ENCODE data around the gene RAB3C. TPM values are rescaled to one million over a fixed set of nuclear protein-coding genes. Genes with fewer than 3 reads are reported as not detected.
A peak's percentile ranks its signal among the peaks of the same experiment; 100 is the strongest.

RAB3C gene
- total RNA-seq, 3 donors from 2014 or later, result 0.29 to 6.1 (median 2.6) TPM

DNA sequence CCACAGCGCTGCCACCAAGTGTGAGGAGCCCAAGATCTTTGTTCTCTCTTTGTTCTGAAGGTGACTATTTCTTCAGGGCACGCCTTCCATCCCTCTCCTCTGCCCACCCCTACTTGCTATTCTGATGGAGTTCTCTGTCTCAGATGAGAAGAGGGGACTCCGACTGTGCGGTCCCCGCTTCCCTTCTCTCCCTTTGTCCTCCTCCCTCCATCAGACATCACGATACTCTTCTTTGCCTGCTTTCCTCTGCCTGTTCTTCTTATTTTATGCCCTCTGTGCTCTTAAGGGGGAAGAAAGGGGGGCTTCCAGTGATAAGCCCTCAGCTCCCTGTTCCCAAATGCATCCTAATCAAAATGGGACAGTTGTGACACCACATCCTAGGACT lies 307.8 kb downstream of the RAB3C start:
- H3K27me3 ChIP-seq, result no peaks in the 10 kb centered on the region
- intact Hi-C loops (cut with DNase I; ENCODE audit: low total_unique reads), result no loop called here
- no peak for TF ChIP-seq POLR2A (IDR thresholded peaks at IDR 0.05)
- no peaks in the 10 kb centered on the region for H3K4me1 ChIP-seq
- no peaks in the 10 kb centered on the region for H3K36me3 ChIP-seq
- DNase-seq (ENCODE audit: low spot score in 2 of 2), result no peak
- peak overlapping the region; percentile 40 for H3K27ac ChIP-seq
- H3K4me3 ChIP-seq, result no peak overlapping the region
- no peaks in the 10 kb centered on the region for H3K9me3 ChIP-seq

GRCh38 chr5:58891086-58891970 lies 308.5 kb downstream of the RAB3C start:
- no peaks in the 10 kb centered on the region for H3K9me3 ChIP-seq
- no peaks in the 10 kb centered on the region for H3K27me3 ChIP-seq
- H3K36me3 ChIP-seq, result no peaks in the 10 kb centered on the region
- DNase-seq (ENCODE audit: low spot score in 2 of 2), result peak; percentile 37 to 59
- H3K4me1 ChIP-seq, result no peaks in the 10 kb centered on the region
- peak overlapping the region in 1 of 3 donors; percentile 32 for H3K4me3 ChIP-seq
- peak overlapping the region; percentile 40 for H3K27ac ChIP-seq
- TF ChIP-seq POLR2AphosphoS5 (IDR thresholded peaks at IDR 0.05), result peak; percentile 10 to 85 (median 23)
- TF ChIP-seq CTCF (IDR thresholded peaks at IDR 0.05), result peak; percentile 25 to 58 (median 45)
- no peak for TF ChIP-seq POLR2A (IDR thresholded peaks at IDR 0.05)
- intact Hi-C loops (cut with DNase I; ENCODE audit: low total_unique reads), result no loop called here

- H3K36me3 ChIP-seq, result no peaks in the 10 kb centered on the region
- intact Hi-C loops (cut with DNase I; ENCODE audit: low total_unique reads), result no loop called here
- H3K4me1 ChIP-seq, result no peaks in the 10 kb centered on the region
- no peak overlapping the region for H3K27ac ChIP-seq
- DNase-seq (ENCODE audit: low spot score in 2 of 2), result no peak
- no peaks in the 10 kb centered on the region for H3K27me3 ChIP-seq
- no peak for TF ChIP-seq POLR2A (IDR thresholded peaks at IDR 0.05)
- TF ChIP-seq POLR2AphosphoS5 (IDR thresholded peaks at IDR 0.05), result no peak
- no peak for TF ChIP-seq CTCF (IDR thresholded peaks at IDR 0.05)
- H3K9me3 ChIP-seq, result no peaks in the 10 kb centered on the region
- no peak overlapping the region for H3K4me3 ChIP-seq
Measured at GRCh38 chr5:58891971-58892343, 309.1 kb downstream of the RAB3C start.

DNA sequence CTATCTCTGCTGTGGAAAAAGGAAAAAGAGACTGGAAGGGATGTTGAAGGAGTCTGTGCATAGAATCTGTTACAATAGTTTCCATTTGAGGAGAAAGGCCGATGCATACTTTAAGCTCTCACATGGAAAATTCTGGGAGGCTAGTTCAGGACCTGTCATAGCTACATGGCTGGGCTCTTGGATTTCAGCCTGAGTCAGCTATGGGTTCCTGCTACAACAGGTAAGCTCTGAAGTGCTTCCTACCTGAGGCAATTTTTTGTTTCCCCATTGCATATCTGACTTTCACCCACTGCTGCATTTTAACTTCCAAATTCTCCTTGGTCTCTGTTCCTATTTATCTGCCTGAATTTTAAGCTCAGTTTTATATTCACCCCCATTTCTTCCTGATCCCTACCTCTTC lies 310.7 kb downstream of the RAB3C start:
- intact Hi-C loops (cut with DNase I; ENCODE audit: low total_unique reads), result no loop called here
- no peaks in the 10 kb centered on the region for H3K9me3 ChIP-seq
- H3K36me3 ChIP-seq, result no peaks in the 10 kb centered on the region
- no peak overlapping the region for H3K4me3 ChIP-seq
- no peaks in the 10 kb centered on the region for H3K27me3 ChIP-seq
- TF ChIP-seq POLR2A (IDR thresholded peaks at IDR 0.05) (no peak), POLR2AphosphoS5 (IDR thresholded peaks at IDR 0.05) (no peak), CTCF (IDR thresholded peaks at IDR 0.05) (no peak)
- H3K27ac ChIP-seq, result no peak overlapping the region
- H3K4me1 ChIP-seq, result no peaks in the 10 kb centered on the region
- no peak for DNase-seq (ENCODE audit: low spot score in 2 of 2)

DNA sequence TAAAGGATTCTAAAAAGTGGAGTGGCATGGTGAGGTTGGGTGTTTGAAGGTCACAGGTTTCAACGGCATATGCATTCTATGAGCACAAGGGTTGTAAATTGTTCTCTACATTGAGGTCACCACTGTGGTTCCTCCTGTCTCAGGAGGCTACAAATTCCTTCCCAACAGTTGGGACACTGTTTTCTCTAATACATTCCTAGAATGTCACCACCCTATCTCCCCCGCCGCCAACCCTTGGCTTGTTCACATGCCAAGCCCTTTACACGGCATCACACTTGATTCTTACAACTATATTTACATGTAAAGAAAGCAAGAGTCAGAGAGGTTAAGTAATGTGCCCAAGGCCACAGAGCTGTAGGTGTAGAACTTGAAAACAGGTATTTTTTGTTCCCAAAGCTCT lies 315.1 kb downstream of the RAB3C start:
- Histone ChIP-seq H3K4me3 (no peak overlapping the region), H3K27ac (no peak overlapping the region), H3K36me3 (no peaks in the 10 kb centered on the region), H3K27me3 (no peaks in the 10 kb centered on the region), H3K4me1 (no peaks in the 10 kb centered on the region), H3K9me3 (no peaks in the 10 kb centered on the region)
- DNase-seq (ENCODE audit: low spot score in 2 of 2), result no peak
- intact Hi-C loops (cut with DNase I; ENCODE audit: low total_unique reads), result no loop called here
- TF ChIP-seq POLR2A (IDR thresholded peaks at IDR 0.05) (no peak), CTCF (IDR thresholded peaks at IDR 0.05) (no peak), POLR2AphosphoS5 (IDR thresholded peaks at IDR 0.05) (no peak)

Data from breast epithelium (tissue), 4 donors.